ENCODE measurements around the gene ADAMTS4.
"Not testable (repeated sequence)": the region's sequence is repeated elsewhere in the genome, so short reads cannot be mapped to it uniquely, and the experiment has no call there.

Gene ADAMTS4

DNA sequence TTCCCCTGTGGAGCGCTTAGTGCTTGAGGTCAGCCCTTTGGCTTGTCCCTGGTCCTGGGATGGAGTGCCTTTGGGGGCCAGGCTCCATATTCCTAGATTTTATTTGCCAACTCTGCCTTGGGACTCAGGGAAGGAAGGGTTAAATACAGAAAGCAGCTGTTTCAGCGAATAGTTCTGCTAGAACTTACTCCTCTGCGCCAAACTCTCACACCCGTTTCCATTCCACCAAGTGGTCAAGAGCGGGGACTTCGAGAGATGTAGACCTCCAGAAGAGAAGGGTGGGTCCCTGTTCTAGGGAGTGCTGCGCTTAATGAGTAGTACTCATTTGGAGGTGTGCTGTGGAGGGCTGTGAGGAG lies 26.3 kb upstream of the ADAMTS4 start:
- H3K4me3 Mint-ChIP-seq = peak overlapping the region; percentile 97
- peaks cover 4% of the 10 kb centered on the region for H3K27me3 Mint-ChIP-seq
- H3K27ac Mint-ChIP-seq = peak overlapping the region; percentile 98
- H3K36me3 Mint-ChIP-seq (ENCODE audit: low read depth) = peaks cover 15% of the 10 kb centered on the region
- H3K4me1 Mint-ChIP-seq (ENCODE audit: low read depth) = peaks cover 43% of the 10 kb centered on the region
- no peaks in the 10 kb centered on the region for H3K9me3 Mint-ChIP-seq

DNA sequence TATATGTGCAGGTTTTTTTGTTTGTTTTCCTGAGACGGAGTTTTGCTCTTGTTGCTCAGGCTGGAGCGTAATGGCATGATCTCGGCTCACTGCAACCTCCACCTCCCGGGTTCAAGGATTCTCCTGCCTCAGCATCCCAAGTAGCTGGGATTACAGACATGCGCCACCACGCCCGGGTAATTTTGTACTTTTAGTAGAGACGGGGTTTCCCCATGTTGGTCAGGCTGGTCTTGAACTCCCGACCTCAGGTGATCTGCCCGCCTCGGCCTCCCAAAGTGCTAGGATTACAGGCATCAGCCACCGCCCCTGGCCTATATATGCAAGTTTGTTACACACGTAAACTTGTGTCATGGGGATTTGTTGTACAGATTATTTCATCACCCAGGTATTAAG lies 25.8 kb upstream of the ADAMTS4 start:
- not testable (repeated sequence) for H3K9me3 Mint-ChIP-seq, H3K27me3 Mint-ChIP-seq, H3K4me3 Mint-ChIP-seq
- peaks cover 47% of the 10 kb centered on the region for H3K4me1 Mint-ChIP-seq (ENCODE audit: low read depth)
- peak overlapping the region; percentile 98 for H3K27ac Mint-ChIP-seq
- H3K36me3 Mint-ChIP-seq (ENCODE audit: low read depth) = peaks cover 15% of the 10 kb centered on the region

DNA sequence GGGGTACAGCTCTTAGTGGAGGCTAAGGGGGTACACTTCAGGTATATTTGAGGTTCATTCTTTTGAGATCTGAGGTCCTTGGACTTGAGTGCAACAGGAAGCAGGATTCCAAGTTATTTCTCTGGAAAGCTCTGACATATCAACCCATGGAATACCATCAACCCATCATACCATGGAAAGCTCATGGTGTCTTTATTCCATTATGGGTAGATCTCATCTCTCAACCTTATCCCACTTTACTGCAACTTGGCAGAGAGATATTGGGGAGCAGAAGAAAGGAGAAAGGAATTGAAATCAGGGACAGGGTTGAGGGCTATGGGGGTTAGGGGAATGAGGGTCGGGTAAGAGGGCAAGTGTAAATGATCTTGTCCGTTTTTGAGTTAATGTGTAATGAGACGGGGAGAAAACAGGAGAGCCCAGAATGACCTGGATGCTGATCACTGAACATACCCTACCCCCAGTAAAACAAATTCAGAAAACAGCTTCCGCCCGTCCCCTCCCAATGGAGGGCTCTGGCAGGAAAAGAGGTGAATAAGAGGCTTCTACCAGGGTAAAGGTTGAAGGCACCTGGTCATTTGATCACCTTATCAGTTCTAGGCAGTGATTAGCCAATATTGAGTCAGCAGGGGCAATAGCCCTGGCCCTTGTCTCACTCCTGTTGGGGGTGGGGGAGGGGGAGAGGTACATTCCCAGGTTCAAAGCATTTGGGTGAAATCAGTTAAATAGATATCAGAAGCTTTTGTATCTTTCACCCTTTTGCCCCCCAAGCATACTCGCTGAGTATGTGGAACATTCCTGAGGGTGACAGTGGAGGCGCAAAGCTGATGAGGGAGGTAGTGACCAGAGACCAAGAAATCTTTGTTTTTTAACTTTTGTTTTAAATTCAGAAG lies 25.2 kb upstream of the ADAMTS4 start:
- H3K4me3 Mint-ChIP-seq = no peak overlapping the region
- peaks cover 15% of the 10 kb centered on the region for H3K36me3 Mint-ChIP-seq (ENCODE audit: low read depth)
- H3K4me1 Mint-ChIP-seq (ENCODE audit: low read depth) = peaks cover 54% of the 10 kb centered on the region
- peaks cover 4% of the 10 kb centered on the region for H3K27me3 Mint-ChIP-seq
- H3K27ac Mint-ChIP-seq = no peak overlapping the region
- no peaks in the 10 kb centered on the region for H3K9me3 Mint-ChIP-seq

DNA sequence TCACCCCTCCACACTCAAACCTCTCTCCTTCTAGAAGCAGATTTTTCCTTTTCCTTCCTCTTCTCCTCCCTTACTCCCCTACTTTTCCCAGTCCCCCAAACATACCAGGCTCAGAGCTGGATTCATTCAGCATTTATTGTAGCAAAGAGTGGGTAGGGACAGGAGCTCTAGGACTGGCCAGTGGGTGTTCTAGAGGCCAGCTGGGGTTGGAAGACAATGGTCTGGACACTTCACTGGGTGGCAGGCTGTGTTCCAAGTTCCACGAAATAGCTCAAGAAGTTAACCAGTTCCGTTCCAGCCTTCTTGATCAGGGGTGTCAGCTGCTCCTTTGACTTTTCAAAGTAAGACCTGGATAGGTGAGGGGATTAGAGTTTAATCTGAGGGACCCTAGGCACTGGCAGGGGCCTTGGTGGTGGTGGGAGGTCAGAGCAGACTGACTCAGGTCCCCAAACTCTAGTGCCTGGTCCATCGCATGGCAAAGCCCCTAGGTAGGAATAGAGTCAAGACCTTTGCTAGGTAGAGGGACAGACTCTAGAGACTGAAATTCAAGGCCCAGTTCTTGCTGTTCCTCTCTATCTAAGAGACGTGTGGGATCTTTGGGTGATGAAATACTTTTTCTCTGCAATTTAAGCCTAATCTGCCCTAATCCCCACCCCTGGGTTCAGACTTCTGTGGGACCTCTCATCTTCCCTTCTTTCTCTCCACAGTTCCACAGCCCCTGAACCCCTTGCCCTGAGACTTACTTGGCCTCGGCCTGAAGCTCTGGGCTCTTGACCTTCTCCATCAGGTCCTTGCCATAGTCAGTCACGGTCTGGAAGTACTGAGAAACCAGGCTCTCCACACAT lies 23.5 kb upstream of the ADAMTS4 start:
- no peak overlapping the region for H3K27ac Mint-ChIP-seq
- no peaks in the 10 kb centered on the region for H3K9me3 Mint-ChIP-seq
- no peak overlapping the region for H3K4me3 Mint-ChIP-seq
- peaks cover 4% of the 10 kb centered on the region for H3K27me3 Mint-ChIP-seq
- no peaks in the 10 kb centered on the region for H3K36me3 Mint-ChIP-seq (ENCODE audit: low read depth)
- H3K4me1 Mint-ChIP-seq (ENCODE audit: low read depth) = peaks cover 64% of the 10 kb centered on the region

DNA sequence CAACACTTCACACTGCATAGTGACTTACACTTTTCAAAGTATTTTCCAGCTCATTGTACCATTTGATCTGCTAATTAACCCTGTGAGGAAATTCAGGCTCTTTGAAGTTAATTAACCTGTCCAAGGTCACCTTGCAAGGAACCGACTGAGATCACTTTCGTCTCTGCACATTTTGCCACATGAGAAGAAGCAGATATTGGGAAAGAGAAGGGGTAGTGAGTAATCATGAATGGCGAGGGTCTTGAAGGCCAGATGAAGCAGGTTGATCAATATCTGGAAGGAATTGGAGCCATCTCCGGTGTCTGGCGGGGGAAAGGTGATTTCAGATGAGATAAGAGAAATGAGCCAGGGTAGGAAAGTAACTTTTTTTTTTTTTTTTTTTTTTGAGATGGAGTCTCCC lies 21.1 kb upstream of the ADAMTS4 start:
- peak overlapping the region; percentile 51 for H3K27ac Mint-ChIP-seq
- H3K4me1 Mint-ChIP-seq (ENCODE audit: low read depth) = peaks cover 63% of the 10 kb centered on the region
- peaks cover 3% of the 10 kb centered on the region for H3K36me3 Mint-ChIP-seq (ENCODE audit: low read depth)
- no peaks in the 10 kb centered on the region for H3K9me3 Mint-ChIP-seq
- peak overlapping the region; percentile 4 for H3K4me3 Mint-ChIP-seq
- H3K27me3 Mint-ChIP-seq = peaks cover 4% of the 10 kb centered on the region

DNA sequence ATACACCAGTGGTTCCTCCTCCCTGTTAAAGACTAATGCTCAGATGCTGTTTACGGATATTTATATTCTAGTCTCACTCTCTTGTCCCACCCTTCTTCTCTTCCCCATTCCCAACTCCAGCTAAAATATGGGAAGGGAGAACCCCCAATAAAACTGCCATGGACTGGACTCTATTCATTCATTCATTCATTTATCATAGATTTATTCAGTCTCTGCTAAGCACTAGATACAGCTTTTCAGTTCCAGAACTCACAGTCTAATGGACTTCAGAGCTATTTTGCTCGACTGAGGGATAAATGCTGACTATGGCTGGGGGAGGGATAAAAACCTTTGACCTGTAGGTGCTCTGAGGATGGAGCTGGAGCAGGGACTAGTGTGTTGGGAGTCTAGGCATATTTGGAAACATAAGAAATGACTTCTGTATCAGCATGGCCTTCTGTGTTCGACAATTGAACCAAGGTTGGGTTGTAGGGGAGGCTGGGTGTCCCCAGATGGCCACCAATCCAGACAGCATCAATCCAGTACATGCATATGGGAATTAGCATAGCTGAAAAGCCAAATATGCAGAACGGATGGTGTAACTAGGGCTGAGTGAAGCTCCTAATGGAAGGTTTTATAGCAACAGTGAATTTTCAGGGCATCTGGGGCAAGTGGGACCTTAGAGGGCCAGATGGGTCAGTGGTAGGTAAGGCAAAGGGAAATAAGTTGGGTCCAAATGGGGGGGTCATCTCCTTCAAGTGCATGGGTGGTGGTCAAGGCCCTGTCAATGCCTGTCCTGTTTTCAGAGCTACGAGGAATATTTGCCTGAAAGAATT lies 20.4 kb upstream of the ADAMTS4 start:
- Mint-ChIP-seq H3K4me3 (no peak overlapping the region), H3K9me3 (no peaks in the 10 kb centered on the region)

DNA sequence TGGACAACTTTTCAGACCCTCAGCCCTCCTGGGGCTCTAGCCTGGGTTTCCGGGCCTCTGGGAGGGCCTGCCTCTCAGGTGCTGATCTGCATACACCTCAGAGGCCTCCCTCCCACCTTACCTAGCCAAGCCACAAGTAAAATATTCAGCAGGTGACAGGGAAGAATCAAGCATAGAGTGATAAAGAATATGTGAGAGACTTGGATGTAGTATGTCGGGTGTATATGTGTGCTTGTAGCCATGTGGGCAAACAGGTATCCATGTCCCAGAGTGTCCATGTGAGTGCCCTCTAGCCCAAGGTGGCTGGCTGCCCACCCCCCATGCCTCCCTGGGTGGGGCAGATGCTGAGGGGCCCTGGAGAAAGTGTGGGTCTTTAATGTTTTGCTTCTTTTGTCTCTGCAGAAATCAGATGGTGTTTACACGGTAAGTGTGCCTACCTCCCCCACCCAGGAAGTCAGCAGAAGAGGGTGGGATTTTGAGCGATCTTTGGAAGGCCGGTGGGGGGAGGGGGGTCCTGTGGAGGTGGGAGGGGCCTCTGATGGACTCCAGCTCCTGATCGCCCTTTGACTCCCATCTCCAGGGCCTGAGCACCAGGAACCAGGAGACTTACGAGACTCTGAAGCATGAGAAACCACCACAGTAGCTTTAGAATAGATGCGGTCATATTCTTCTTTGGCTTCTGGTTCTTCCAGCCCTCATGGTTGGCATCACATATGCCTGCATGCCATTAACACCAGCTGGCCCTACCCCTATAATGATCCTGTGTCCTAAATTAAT lies 19.6 kb upstream of the ADAMTS4 start:
- H3K4me3 Mint-ChIP-seq = peak overlapping the region; percentile 38
- H3K9me3 Mint-ChIP-seq = no peaks in the 10 kb centered on the region
- H3K4me1 Mint-ChIP-seq (ENCODE audit: low read depth) = peaks cover 62% of the 10 kb centered on the region
- peak overlapping the region; percentile 79 for H3K27ac Mint-ChIP-seq
- H3K27me3 Mint-ChIP-seq = peaks cover 4% of the 10 kb centered on the region
- peaks cover 18% of the 10 kb centered on the region for H3K36me3 Mint-ChIP-seq (ENCODE audit: low read depth)

More for the DNA sequence above, 20.4 kb upstream of the ADAMTS4 start:
- peak overlapping the region; percentile 66 for H3K27ac Mint-ChIP-seq
- peaks cover 62% of the 10 kb centered on the region for H3K4me1 Mint-ChIP-seq (ENCODE audit: low read depth)
- H3K36me3 Mint-ChIP-seq (ENCODE audit: low read depth) = peaks cover 10% of the 10 kb centered on the region
- peaks cover 4% of the 10 kb centered on the region for H3K27me3 Mint-ChIP-seq

DNA sequence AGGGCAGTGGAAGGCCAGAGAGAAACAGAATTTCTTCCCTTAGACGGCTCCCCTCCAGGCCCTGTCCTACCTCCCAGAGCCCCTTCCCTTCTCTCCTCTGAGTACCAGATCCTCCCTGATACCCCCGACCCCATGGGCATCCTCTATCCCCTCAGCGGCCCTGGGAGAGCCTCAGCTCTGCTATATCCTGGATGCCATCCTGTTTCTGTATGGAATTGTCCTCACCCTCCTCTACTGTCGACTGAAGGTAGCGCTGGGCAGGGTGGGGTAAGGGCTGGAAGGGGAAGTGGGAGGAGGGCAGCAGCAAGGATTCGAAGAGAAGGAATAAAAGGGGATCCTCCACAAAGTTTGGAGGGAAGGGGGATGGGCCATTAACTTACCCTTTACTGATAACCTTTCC lies 19.0 kb upstream of the ADAMTS4 start:
- H3K36me3 Mint-ChIP-seq (ENCODE audit: low read depth) = peaks cover 24% of the 10 kb centered on the region
- H3K4me1 Mint-ChIP-seq (ENCODE audit: low read depth) = peaks cover 62% of the 10 kb centered on the region
- peak overlapping the region; percentile 38 for H3K4me3 Mint-ChIP-seq
- H3K27me3 Mint-ChIP-seq = peaks cover 4% of the 10 kb centered on the region
- peak overlapping the region; percentile 79 for H3K27ac Mint-ChIP-seq
- H3K9me3 Mint-ChIP-seq = no peaks in the 10 kb centered on the region

DNA sequence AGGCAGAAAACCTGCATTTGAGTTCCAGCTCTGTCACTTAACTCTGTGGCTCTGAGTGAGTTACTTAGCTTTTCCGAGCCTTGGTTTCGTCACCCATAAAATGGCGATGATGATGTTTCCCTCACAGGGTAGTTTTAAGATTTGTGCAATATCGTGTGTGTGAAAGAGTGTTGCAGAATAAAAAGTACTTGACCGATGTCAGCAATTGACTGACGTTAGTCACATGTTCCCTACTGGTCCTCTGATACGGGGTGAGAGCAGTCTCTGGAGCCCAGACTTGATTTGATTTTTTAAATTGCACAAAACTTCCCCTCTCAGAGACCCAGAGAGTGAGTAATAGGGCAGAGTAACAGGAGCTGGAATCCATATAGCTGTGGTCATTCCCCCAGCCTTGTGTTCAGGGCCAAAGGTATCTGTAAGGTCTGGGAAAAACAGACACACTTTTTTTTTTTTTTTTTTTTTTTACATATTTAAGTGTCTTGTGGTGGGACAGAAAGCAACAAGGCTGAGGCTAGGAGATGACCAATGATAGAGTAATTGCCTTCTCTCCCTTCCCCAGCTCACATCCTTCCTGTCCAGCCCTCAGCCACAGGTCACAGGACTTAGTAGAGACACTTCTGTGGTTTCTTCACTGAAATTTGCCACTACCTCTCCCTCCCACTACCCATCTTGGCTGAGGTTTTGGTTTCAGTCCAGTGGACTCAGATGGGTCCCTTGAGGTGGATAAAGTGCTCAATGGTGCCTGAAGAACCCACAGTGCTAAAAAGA lies 18.3 kb upstream of the ADAMTS4 start:
- H3K9me3 Mint-ChIP-seq = no peaks in the 10 kb centered on the region
- H3K27ac Mint-ChIP-seq = peak overlapping the region; percentile 87
- H3K4me3 Mint-ChIP-seq = peak overlapping the region; percentile 60
- peaks cover 60% of the 10 kb centered on the region for H3K4me1 Mint-ChIP-seq (ENCODE audit: low read depth)
- H3K27me3 Mint-ChIP-seq = peaks cover 4% of the 10 kb centered on the region
- H3K36me3 Mint-ChIP-seq (ENCODE audit: low read depth) = peaks cover 28% of the 10 kb centered on the region

DNA sequence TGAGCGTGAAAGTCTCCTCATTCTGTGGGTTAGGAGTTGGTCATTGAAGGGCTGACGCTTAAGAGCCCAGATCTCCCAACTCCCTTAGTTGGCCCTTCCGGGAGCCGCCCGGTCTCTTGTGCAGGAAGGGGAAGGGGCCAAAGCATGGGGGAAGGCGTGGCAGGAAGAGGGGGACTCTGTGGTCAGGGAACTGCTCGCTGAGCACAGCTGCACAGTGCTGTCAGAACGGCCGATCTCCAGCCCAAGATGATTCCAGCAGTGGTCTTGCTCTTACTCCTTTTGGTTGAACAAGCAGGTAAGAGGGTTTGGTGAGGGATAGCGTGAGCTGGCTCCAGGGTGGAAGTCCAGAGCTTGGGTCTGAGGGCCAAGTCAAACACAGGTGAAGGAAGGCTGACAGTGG lies 16.2 kb upstream of the ADAMTS4 start, which contains the start of gene FCER1G:
FCER1G (plus strand) TSS at position 220 of the 400 bp plus-strand sequence; CDS start at position 247, 27 bp downstream.
- H3K9me3 Mint-ChIP-seq = no peaks in the 10 kb centered on the region
- no peaks in the 10 kb centered on the region for H3K27me3 Mint-ChIP-seq
- peak within 1 kb of the TSS; percentile 62 for H3K4me3 Mint-ChIP-seq
- H3K27ac Mint-ChIP-seq = peak within 1 kb of the TSS; percentile 53
- peaks cover 41% of the 10 kb centered on the region for H3K36me3 Mint-ChIP-seq (ENCODE audit: low read depth)
- peaks cover 46% of the 10 kb centered on the region for H3K4me1 Mint-ChIP-seq (ENCODE audit: low read depth)

DNA sequence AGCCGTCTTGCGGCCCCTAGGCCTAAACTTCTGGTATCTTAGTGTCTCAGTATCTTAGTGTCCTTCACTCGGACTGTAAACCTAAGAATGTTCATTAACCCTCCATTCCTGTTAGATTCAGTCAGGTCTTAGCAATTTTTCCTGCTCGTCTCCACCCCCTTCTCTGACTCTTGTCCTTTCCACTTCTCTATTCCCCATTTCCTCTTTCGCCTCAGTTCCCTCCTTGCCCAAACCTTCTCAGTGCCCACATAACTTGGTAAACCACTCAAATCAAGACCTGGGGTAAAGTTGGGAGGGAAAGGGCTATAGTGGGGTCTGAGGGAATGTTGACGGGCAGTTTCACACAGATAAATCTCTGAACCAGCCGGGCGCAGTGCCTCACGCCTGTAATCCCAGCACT lies 15.5 kb upstream of the ADAMTS4 start:
- Mint-ChIP-seq H3K4me1 (ENCODE audit: low read depth) (peaks cover 46% of the 10 kb centered on the region), H3K9me3 (no peaks in the 10 kb centered on the region), H3K4me3 (no peak overlapping the region), H3K36me3 (ENCODE audit: low read depth) (peaks cover 48% of the 10 kb centered on the region), H3K27ac (peak overlapping the region; percentile 19), H3K27me3 (no peaks in the 10 kb centered on the region)

DNA sequence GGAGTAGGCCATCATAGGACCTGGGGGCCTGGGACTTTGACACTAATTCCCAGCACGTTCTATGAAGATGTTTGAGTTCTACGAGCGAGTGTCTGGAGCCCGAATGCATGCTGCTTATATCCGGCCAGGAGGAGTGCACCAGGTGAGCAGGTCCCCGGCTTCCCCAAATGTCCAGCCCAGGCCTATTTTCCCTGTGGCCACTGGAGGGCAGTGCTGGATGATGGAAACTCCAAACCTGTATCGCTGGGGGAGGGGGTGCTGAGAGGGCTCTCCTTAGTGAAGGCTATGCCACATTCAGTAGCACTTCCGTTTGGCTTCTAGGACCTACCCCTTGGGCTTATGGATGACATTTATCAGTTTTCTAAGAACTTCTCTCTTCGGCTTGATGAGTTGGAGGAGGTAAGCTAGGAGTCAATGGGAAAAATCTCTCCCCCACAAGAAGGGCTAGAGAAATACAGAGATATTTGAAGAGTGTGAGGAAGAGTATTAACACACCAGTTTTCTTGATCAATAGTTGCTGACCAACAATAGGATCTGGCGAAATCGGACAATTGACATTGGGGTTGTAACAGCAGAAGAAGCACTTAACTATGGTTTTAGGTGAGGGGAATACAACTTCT lies 11.0 kb upstream of the ADAMTS4 start:
- Mint-ChIP-seq H3K9me3 (no peaks in the 10 kb centered on the region), H3K36me3 (ENCODE audit: low read depth) (peaks cover 73% of the 10 kb centered on the region), H3K4me1 (ENCODE audit: low read depth) (peaks cover 28% of the 10 kb centered on the region), H3K27ac (peak overlapping the region; percentile 60), H3K4me3 (no peak overlapping the region), H3K27me3 (no peaks in the 10 kb centered on the region)

DNA sequence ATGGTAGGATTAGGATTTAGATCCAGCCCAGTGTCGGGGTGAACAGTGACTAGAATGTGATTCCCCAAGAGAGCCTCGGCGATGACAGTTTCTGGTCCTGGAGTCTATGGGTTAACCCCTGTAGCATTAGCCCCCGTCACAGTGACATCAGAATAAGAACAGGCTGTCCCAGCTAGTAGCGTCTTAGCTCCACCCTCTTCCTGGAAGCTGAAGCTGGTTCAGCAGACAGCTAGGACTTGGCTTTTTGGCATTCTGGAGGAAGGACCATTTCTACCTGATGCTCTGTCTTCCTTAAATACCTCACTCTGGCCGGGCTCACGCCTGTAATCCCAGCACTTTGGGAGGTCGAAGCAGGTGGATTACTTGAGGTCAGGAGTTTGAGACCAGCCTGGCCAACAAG lies 8.3 kb upstream of the ADAMTS4 start:
- Mint-ChIP-seq H3K4me1 (ENCODE audit: low read depth) (peaks cover 46% of the 10 kb centered on the region), H3K27me3 (no peaks in the 10 kb centered on the region), H3K4me3 (no peak overlapping the region), H3K36me3 (ENCODE audit: low read depth) (peaks cover 63% of the 10 kb centered on the region), H3K9me3 (no peaks in the 10 kb centered on the region), H3K27ac (no peak overlapping the region)

Data from stimulated activated naive CD8-positive, alpha-beta T cell treated with anti-CD3 and anti-CD28 coated beads, Interleukin-15, Interleukin-2, amounts not matched to agents 100 ng/mL and 50 ng/mL, for 24 hours (primary cell).